ENCODE measurements around the gene ERP44.

DNA sequence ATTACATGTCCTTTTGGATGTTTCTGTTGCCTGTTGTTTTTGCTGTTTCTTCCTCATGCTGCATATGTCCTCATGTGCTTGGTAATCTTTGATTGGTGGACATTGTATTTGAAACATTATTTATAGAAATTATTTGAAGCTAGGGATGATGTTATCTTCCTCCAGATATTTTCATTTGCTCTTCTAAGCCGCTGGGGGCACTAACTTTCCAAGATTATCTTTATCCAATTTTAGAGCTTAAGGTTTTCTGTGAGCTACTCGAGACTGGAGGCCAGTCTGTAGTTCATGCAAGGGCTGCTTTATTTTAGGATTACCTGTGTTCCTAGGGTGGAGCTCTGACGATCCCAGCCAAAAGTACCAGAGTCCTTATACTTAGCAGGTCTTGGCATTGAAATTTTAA lies 151.4 kb downstream of the ERP44 start:
- TF ChIP-seq, protein P1, sequence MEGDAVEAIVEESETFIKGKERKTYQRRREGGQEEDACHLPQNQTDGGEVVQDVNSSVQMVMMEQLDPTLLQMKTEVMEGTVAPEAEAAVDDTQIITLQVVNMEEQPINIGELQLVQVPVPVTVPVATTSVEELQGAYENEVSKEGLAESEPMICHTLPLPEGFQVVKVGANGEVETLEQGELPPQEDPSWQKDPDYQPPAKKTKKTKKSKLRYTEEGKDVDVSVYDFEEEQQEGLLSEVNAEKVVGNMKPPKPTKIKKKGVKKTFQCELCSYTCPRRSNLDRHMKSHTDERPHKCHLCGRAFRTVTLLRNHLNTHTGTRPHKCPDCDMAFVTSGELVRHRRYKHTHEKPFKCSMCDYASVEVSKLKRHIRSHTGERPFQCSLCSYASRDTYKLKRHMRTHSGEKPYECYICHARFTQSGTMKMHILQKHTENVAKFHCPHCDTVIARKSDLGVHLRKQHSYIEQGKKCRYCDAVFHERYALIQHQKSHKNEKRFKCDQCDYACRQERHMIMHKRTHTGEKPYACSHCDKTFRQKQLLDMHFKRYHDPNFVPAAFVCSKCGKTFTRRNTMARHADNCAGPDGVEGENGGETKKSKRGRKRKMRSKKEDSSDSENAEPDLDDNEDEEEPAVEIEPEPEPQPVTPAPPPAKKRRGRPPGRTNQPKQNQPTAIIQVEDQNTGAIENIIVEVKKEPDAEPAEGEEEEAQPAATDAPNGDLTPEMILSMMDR (IDR thresholded peaks at IDR 0.05; ENCODE audit: poor library complexity) = no peak
- TF ChIP-seq EZH2 (IDR thresholded peaks at IDR 0.05; ENCODE audit: borderline replicate concordance) (no peak), EZH2phosphoT487 (IDR thresholded peaks at IDR 0.05; ENCODE audit: low read depth, severe bottlenecking, unreplicated experiment) (no peak)

Measured in hepatocyte (in vitro differentiated cells).